ENCODE measurements around the gene SPATA6L. TPM values are rescaled to one million over a fixed set of nuclear protein-coding genes. Genes with fewer than 3 reads are reported as not detected.

Gene SPATA6L
- total RNA-seq, 1 donor from 2014 or later = not detected

DNA sequence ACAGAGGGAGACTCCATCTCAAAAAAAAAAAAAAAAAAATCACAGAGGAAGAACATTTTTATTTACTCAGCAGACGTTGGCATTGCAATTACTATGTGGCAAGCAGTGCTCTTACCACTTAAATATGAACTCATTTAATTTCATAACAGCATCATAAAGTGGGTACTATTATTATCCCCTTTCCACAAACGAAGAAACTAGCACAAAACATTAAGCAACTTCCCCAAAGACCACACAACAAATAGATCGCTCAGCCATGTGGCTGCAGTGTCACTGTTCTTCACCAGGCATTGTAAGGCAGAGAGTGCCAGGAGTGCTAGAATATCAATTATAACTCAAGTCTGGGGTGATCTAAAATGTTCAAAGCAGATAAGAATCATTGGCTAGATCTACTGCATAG is 74.0 kb downstream of the SPATA6L start:
- peaks cover 3 to 13% of the 10 kb centered on the region in 2 donors for H3K4me1 ChIP-seq

GRCh38 chr9:4591123-4591500 is 75.2 kb downstream of the SPATA6L start:
- Histone ChIP-seq H3K4me1 (peaks cover 0 to 10% of the 10 kb centered on the region in 2 donors), H3K4me3 (no peak overlapping the region), H3K27ac (no peak overlapping the region), H3K27me3 (no peaks in the 10 kb centered on the region), H3K36me3 (no peaks in the 10 kb centered on the region), H3K9me3 (no peaks in the 10 kb centered on the region)
- no peak for DNase-seq (ENCODE audit: low spot score in 2 of 2)
- intact Hi-C loops (cut with DNase I) = no loop called here
- TF ChIP-seq, protein P1, sequence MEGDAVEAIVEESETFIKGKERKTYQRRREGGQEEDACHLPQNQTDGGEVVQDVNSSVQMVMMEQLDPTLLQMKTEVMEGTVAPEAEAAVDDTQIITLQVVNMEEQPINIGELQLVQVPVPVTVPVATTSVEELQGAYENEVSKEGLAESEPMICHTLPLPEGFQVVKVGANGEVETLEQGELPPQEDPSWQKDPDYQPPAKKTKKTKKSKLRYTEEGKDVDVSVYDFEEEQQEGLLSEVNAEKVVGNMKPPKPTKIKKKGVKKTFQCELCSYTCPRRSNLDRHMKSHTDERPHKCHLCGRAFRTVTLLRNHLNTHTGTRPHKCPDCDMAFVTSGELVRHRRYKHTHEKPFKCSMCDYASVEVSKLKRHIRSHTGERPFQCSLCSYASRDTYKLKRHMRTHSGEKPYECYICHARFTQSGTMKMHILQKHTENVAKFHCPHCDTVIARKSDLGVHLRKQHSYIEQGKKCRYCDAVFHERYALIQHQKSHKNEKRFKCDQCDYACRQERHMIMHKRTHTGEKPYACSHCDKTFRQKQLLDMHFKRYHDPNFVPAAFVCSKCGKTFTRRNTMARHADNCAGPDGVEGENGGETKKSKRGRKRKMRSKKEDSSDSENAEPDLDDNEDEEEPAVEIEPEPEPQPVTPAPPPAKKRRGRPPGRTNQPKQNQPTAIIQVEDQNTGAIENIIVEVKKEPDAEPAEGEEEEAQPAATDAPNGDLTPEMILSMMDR (IDR thresholded peaks at IDR 0.05) = no peak

More for the DNA sequence above, 74.0 kb downstream of the SPATA6L start:
- no peaks in the 10 kb centered on the region for H3K27me3 ChIP-seq
- TF ChIP-seq, protein P1 (IDR thresholded peaks at IDR 0.05) = no peak
- no peaks in the 10 kb centered on the region for H3K36me3 ChIP-seq
- intact Hi-C loops (cut with DNase I) = no loop called here
- no peak overlapping the region for H3K27ac ChIP-seq
- no peak for DNase-seq (ENCODE audit: low spot score in 2 of 2)
- H3K9me3 ChIP-seq = no peaks in the 10 kb centered on the region
- no peak overlapping the region for H3K4me3 ChIP-seq

DNA sequence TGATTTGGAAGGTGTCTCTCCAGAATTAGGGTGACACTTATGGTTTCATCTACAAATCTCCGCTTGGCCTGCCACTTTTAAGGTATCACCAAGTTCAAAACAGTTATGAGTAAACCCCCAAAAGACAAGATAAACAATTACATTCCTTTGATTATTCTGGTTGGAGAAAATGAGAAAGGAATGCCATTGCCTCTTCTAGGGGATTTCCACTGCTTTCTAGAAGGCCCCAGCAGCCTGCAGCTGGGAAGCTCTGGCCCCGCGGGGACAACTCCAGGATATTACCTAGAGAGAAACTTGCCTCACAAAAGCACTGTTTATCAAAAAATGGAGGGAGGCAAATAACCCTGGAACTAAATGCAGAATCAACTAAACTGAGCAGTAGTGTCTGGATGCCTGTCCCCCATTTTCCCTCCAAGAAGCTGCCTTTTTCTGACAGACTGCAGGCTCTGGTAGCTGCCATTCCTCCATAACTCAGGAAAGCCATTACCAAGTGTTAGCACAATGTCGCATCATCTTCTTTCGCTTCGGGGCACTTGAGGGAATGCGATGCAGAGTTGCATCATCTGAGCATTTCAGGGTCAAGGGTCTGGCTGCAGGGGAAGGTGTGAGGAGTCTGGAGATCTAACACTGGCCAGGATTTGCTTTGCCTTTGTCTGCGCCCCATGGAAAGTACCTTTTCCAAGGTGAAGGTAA is 75.7 kb downstream of the SPATA6L start:
- intact Hi-C loops (cut with DNase I) = no loop called here
- Histone ChIP-seq H3K27ac (no peak overlapping the region), H3K4me3 (no peak overlapping the region), H3K27me3 (no peaks in the 10 kb centered on the region), H3K4me1 (peaks cover 0 to 10% of the 10 kb centered on the region in 2 donors), H3K9me3 (no peaks in the 10 kb centered on the region), H3K36me3 (peaks cover 0 to 1% of the 10 kb centered on the region in 2 donors)
- no peak for DNase-seq (ENCODE audit: low spot score in 2 of 2)
- TF ChIP-seq, protein P1 (IDR thresholded peaks at IDR 0.05) = no peak

GRCh38 chr9:4588721-4589120 is 77.6 kb downstream of the SPATA6L start:
- peaks cover 0 to 10% of the 10 kb centered on the region in 2 donors for H3K4me1 ChIP-seq
- H3K27ac ChIP-seq = no peak overlapping the region
- no peaks in the 10 kb centered on the region for H3K27me3 ChIP-seq
- intact Hi-C loops (cut with DNase I) = no loop called here
- no peak for DNase-seq (ENCODE audit: low spot score in 2 of 2)
- no peak overlapping the region for H3K4me3 ChIP-seq
- no peaks in the 10 kb centered on the region for H3K9me3 ChIP-seq
- TF ChIP-seq, protein P1 (IDR thresholded peaks at IDR 0.05) = no peak
- peaks cover 3 to 17% of the 10 kb centered on the region in 2 donors for H3K36me3 ChIP-seq

GRCh38 chr9:4585135-4585534 is 81.1 kb downstream of the SPATA6L start:
- Histone ChIP-seq H3K4me1 (peaks cover 0 to 6% of the 10 kb centered on the region in 2 donors), H3K36me3 (peaks cover 3 to 24% of the 10 kb centered on the region in 2 donors), H3K27me3 (no peaks in the 10 kb centered on the region), H3K9me3 (no peaks in the 10 kb centered on the region), H3K27ac (no peak overlapping the region), H3K4me3 (no peak overlapping the region)
- DNase-seq (ENCODE audit: low spot score in 2 of 2) = no peak
- intact Hi-C loops (cut with DNase I) = no loop called here
- TF ChIP-seq, protein P1 (IDR thresholded peaks at IDR 0.05) = no peak
